Kidney tubule cell (primary cell): ENCODE data around the gene CAMTA1.
A peak's percentile ranks its signal among the peaks of the same experiment; 100 is the strongest.
"Not testable (repeated sequence)": the region's sequence is repeated elsewhere in the genome, so short reads cannot be mapped to it uniquely, and the experiment has no call there.

Source experiments
- DNase-seq: peaks from one replicate; pipeline ENCODE4 v3.0.0-alpha.2; 2018; ENCODE audit warnings: low spot score

CAMTA1 gene, protein sequence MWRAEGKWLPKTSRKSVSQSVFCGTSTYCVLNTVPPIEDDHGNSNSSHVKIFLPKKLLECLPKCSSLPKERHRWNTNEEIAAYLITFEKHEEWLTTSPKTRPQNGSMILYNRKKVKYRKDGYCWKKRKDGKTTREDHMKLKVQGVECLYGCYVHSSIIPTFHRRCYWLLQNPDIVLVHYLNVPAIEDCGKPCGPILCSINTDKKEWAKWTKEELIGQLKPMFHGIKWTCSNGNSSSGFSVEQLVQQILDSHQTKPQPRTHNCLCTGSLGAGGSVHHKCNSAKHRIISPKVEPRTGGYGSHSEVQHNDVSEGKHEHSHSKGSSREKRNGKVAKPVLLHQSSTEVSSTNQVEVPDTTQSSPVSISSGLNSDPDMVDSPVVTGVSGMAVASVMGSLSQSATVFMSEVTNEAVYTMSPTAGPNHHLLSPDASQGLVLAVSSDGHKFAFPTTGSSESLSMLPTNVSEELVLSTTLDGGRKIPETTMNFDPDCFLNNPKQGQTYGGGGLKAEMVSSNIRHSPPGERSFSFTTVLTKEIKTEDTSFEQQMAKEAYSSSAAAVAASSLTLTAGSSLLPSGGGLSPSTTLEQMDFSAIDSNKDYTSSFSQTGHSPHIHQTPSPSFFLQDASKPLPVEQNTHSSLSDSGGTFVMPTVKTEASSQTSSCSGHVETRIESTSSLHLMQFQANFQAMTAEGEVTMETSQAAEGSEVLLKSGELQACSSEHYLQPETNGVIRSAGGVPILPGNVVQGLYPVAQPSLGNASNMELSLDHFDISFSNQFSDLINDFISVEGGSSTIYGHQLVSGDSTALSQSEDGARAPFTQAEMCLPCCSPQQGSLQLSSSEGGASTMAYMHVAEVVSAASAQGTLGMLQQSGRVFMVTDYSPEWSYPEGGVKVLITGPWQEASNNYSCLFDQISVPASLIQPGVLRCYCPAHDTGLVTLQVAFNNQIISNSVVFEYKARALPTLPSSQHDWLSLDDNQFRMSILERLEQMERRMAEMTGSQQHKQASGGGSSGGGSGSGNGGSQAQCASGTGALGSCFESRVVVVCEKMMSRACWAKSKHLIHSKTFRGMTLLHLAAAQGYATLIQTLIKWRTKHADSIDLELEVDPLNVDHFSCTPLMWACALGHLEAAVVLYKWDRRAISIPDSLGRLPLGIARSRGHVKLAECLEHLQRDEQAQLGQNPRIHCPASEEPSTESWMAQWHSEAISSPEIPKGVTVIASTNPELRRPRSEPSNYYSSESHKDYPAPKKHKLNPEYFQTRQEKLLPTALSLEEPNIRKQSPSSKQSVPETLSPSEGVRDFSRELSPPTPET (N-terminal part only)

DNA sequence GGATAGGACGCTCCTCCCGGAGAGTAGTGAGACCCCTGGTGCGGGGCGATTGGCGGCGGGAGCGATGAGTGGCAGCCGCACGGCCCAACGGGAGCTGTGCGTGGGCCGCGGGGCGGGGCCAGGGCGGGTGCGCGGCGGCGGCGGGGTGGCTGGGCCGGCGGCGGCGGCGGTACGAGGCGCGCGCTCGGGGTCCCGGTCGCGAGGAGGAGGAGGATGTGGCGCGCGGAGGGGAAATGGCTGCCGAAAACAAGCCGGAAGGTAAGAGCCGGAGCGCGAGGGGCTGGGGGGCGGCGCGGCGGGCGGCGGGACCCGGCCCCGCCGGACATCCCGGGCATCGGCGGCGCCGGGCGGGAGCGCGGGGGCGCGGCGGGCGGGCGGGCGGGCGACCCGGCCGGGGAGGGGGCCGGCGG, at the start of gene CAMTA1:
Gene CAMTA1, plus strand, starts transcription at position 137 of the 410 bp plus-strand sequence. Its CDS starts 77 bp downstream, at position 214.
- DNase-seq, result no peak

GRCh38 chr1:6738987-6739676, 46.1 kb upstream of the CAMTA1 start:
- DNase-seq, result no peak

GRCh38 chr1:6742676-6743188, 42.5 kb upstream of the CAMTA1 start:
- DNase-seq, result not testable (repeated sequence)

GRCh38 chr1:6743189-6744101, 41.8 kb upstream of the CAMTA1 start:
- DNase-seq, result peak; percentile 71

DNA sequence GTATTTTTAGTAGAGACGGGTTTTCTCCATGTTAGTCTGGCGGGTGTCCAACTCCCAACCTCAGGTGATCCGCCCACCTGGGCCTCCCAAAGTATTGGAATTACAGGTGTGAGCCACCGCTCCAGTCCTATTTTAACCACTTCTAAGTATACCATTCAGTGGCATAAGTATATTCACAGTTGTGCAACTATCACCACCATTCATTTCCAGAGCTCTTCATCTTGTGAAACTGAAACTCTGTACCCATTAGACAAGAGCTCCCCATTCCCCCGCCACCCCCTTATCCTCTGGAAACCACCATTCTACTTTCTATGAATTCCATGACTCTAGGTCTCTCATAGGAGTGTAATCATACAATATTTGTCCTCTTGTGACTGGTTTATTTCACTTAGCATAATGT, 40.2 kb upstream of the CAMTA1 start:
- DNase-seq, result no peak

DNA sequence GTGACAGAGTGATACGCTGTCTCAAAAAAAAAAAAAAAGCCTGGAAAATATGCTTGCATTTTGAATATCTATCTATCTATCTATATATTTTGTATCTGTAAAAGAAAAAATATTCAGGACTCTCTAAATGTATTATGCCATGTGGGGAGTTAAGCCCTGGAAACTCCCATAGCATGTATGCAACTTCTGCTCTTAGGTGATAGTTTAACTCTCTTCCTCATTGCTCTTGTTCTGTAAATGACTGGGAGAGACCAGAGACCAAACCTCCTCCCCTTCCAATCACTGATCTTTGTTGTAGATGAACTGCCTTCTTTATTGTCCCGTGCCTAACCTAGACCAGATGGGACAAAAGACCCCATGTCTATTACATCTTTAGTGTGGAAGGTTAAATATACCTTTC, 37.6 kb upstream of the CAMTA1 start:
- DNase-seq, result no peak

DNA sequence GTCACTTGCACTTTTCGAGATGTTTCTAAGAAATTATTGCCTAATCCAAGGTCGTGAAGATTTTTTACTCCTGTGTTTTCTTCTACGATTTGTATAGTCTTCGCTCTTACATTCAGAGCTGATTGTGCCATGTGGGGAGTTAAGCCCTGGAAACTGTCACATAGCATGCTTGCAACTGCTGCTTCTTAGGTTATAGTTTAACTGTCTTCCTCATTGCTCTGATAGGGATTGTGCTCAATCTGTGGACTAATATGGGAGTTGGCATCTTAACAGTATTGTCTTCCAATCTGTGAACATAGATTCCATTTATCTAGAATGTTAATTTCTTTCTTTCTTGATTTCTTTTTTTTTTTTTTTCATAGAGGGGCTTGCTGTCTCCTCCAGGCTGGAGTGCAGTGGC, 34.8 kb upstream of the CAMTA1 start:
- DNase-seq, result no peak

- peak; percentile 15 for DNase-seq
Observed at GRCh38 chr1:6753320-6754140, 31.7 kb upstream of the CAMTA1 start.

DNA sequence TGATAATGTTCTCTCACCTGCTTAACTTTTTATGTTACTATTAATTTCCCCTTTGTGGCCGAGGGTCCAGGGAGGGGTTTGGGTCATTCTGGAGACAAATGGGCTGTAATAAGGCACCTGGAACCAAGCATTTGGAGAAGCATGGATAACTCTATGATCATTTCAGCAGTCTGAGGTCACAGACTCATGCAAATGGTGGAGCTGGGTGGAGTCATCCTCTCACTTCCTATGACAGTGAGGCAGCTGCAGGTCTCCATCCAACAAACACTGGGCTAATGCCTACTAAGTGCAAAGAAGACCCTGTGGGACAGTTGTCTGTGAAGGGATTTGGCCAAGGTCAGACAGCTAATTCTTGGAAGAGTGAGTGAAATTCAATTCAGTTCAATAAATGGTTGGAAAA, 28.8 kb upstream of the CAMTA1 start:
- no peak for DNase-seq

DNA sequence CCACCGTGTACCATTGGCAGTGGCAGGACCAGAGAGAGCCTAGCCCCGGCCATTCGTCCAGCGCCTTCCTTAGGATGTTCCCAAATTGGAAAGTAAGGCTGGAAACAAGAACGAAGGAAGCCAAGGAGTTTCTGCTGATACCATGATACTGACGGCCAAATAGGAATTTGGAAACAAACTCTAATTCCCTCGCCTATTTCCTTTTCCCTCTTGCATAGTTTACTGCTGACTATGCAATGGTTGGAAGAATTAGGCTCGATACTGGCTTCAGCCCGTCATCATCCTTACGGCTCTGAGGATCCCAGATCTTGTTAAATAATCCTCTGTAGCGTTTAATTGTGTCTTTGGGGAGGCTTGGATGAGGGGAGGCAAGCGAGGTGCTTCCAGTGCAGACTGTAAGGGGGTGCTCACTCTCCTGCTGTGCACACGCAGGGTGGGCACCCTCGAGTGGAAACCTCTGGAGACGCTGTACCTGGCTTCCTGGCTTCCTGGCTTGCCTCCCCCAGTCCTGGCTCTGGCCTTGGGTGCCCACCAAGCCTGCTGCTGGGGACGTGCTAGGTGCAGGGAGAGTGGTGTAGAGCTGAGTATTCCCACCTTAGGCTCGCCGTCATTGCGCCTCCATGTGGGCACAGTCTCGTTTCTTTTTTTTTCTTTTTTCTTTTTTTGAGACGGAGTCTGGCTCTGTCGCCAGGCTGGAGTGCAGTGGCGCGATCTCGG, 27.4 kb upstream of the CAMTA1 start:
- DNase-seq, result no peak

DNA sequence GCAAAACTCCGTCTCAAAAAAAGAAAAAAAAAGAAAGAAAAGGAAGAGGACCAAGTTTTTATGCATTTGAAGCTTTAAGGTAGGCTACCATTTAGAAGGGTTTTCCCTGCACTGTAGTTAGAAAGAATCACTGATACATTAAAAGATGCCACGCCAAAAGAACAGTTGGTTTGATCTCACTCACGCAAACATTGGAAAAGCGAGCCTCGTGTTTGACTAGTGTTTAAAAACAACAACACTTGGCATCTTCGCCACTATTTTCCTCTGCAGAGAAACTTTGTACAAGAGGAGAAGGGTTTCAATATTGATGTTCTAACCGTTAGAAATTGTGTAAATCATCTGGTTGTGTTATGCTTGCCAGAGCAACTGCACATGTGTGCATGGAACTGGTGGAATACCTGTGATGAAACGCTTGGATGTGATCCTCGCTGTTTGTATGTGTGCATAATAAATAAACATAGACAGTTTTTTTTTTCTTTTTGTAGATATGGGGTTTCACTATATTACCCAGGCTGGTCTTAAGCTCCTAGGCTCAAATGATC, 24.0 kb upstream of the CAMTA1 start:
- DNase-seq, result no peak

DNA sequence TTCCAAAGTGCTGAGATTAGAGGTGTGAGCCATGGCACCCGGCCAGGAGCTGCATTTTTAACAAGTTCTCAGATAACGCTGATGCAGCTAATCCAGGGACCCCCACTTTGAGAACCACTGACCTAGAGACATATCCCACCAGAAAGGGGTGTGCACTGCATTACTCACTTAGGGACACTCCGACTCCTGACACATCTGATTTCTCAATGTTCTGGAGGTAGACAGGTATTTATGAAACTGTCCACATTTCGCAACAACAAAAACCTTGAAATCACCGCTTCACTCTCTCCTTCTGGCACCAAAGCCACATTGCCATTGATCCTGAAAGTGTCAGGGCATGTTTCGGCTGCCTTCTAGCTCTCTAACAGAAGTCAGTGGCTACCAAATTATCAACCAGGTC, 23.2 kb upstream of the CAMTA1 start:
- DNase-seq, result no peak

DNA sequence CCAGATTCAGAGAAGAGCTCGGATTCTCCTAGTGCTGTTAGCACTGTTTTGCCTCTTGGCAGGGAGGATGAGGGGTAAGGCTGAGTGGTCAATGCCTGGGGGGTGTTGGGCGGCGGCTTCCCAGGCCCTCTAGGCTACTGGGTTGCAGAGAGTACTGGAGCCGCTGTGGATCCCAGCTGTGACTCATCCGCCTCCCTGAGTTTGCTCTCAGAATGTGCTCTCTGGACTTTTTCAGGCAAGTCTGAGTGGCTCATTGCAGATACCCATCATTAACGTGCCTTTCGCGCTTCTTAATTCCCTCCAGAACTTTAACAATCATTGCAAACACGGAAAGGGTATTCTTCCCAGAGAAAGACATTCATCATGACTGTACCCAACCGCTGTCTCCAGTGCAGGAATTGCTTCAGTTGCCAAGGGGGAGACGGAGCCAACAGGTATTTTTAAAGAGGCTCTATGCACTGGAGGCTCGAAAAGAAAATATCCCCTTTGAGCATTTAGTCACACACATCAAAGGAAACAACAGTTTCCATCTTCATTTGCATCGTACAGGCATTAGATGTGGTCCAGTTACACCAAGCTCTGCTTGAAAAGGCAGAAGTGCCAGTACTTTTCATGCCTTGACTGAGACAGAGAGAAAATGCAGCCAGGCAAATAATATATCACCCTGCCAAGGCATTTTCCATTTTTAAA, 14.4 kb upstream of the CAMTA1 start:
- peak; percentile 71 for DNase-seq

GRCh38 chr1:6771441-6771769, 13.8 kb upstream of the CAMTA1 start:
- DNase-seq, result no peak

- DNase-seq, result no peak
Observed at GRCh38 chr1:6774381-6774780, 10.9 kb upstream of the CAMTA1 start.

DNA sequence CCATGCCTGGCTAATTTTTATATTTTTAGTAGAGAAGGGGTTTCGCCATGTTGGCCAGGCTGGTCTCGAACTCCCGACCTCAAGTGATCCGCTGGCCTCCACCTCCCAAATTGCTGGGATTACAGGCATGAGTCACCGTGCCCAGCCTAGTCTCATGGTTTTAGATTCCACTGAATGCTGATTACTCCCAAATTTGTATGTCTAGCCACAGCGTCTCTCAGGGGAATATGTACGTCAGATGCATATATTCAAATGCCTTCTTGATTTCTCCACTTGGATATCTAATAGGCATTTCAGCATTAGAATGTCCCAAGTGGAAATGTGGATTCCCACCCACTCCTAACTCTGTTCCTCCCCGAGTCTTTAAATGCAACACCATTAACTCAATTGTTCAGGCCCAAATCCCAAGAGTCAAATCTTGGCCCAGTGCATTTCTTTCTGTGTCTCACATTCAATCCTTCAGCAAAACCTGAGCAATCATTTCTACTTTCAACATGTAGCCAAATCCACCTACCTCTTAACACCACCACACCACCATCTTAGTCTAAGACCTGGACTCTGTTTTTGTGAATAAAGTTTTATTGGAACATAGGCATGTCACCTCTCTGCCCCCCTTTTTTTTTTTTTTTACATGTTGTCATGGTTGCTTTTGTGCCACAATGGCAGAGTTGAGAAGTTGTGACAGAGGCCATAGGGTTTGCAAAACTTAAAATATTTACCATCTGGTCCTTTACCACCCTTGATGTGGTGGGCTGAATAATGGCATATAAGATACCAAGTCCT, 9.8 kb upstream of the CAMTA1 start:
- no peak for DNase-seq

DNA sequence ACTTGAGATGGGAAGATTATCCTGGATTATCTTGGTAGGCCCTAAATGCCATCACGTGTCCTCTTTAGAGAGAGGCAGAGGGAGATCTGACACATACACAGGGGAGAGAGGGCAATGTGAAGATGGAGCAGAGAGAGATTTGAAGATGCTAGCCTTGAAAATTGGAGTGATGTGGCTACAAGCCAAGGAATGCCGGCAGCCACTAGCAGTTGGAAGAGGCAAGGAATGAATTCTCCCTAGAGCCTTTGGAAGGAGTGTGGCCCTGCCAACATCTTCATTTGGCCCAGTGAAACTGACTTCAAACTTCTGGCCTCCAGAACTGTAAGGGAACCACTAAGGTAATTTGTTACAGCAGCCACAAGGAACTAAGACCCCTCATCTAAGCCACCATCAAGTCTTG, 8.9 kb upstream of the CAMTA1 start:
- DNase-seq, result no peak
